ENCODE measurements around the gene C1orf159.

GRCh38 chr1:1101503-1101902, 14.4 kb downstream of the C1orf159 start:
- TF ChIP-seq, protein P1, sequence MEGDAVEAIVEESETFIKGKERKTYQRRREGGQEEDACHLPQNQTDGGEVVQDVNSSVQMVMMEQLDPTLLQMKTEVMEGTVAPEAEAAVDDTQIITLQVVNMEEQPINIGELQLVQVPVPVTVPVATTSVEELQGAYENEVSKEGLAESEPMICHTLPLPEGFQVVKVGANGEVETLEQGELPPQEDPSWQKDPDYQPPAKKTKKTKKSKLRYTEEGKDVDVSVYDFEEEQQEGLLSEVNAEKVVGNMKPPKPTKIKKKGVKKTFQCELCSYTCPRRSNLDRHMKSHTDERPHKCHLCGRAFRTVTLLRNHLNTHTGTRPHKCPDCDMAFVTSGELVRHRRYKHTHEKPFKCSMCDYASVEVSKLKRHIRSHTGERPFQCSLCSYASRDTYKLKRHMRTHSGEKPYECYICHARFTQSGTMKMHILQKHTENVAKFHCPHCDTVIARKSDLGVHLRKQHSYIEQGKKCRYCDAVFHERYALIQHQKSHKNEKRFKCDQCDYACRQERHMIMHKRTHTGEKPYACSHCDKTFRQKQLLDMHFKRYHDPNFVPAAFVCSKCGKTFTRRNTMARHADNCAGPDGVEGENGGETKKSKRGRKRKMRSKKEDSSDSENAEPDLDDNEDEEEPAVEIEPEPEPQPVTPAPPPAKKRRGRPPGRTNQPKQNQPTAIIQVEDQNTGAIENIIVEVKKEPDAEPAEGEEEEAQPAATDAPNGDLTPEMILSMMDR (optimal IDR thresholded peaks at IDR 0.05 in 1 of 3, IDR thresholded peaks at IDR 0.05 in 1 of 3, conservative IDR thresholded peaks at IDR 0.05 in 1 of 3; ENCODE audit: extremely low read depth in 1 of 3, insufficient read depth in 2 of 3, low read length in 3 of 3) = no peak
- TF ChIP-seq EZH2 (IDR thresholded peaks at IDR 0.05; ENCODE audit: low read length) = no peak

Measured in keratinocyte (primary cell).